ENCODE measurements around the gene PDE10A. TPM values are rescaled to one million over a fixed set of nuclear protein-coding genes. Genes with fewer than 3 reads are reported as not detected.

Gene PDE10A
- total and polyA plus RNA-seq, 2 of the 8 experiments (the other 6 are each of a cell fraction or from before 2014, with no cell fraction given) = 1.1 to 2.4 TPM

DNA sequence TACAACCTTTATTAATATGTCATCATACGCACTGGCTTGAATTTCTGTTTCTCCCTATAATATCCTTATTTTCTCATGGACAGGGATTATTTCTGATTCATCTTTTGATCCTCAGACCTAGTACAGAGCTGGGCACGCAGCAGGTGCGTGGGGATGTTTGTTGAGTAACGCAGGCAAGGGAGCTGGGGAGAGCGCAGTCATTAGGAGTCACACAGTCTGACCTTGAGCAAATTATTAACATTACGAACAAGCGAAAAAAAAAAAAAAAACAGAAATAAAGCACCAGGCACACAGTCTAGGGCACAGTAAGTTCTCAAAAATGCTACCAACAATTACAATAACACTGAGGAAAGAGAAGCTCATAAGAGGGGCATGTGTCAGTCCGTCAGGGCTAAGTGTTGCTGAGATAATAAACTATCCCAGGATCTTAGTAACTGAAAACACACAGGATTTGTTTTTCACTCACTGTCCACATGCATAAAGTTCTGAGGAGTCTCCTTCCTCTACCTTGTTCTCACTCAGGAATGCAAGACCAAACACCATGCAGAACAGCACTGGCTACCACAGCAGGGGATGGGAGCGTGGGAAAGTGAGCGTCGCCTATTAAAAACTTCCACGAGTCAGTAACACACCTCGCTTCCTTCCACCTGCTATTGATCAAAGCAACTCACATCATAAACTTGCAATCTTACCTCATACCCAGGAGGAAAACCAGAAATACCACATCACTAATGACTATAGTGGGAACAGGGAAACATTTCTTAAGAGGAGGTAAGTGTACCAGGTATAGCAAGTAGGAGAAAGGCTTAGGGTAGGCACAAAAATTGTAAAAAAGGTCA, 56.9 kb downstream of the PDE10A start:
- no peak overlapping the region for H3K4me3 ChIP-seq (ENCODE audit: extremely low read depth in 1 of 4, insufficient read depth in 2 of 4, low read depth in 3 of 4, low read length in 4 of 4)
- no peaks in the 10 kb centered on the region for H3K36me3 ChIP-seq (ENCODE audit: control insufficient read depth in 2 of 4, insufficient read depth in 4 of 4, low read length in 3 of 4)
- H4K20me1 ChIP-seq (replicated peaks in 1 of 2; ENCODE audit: control insufficient read depth in 1 of 2, insufficient read depth in 2 of 2, low read length in 2 of 2) = no peaks in the 10 kb centered on the region
- H3K18ac ChIP-seq (ENCODE audit: extremely low read depth, low read length) = no peak overlapping the region
- WGBS, 2 experiments (ENCODE audit: extremely low coverage in 1 of 2, insufficient coverage in 1 of 2, insufficient read length in 1 of 2, insufficient replicate concordance in 2 of 2, low coverage in 1 of 2, low lambda C conversion rate in 2 of 2, missing lambda C conversion rate in 1 of 2) = 92% methylated on average over 11 of the region's 13 CpGs; no CpG with 5 or more reads in 1 of the 2 experiments
- no peak overlapping the region for H3K14ac ChIP-seq (ENCODE audit: insufficient read length)
- no peak overlapping the region for H3K4me2 ChIP-seq (ENCODE audit: insufficient read depth in 1 of 2, low read depth in 2 of 2, low read length in 2 of 2)
- no peaks in the 10 kb centered on the region for H3K27me3 ChIP-seq (replicated peaks in 1 of 4; ENCODE audit: control insufficient read depth in 3 of 4, extremely low read depth in 1 of 4, insufficient read depth in 3 of 4, low read length in 3 of 4)
- ChIA-PET CTCF (ENCODE audit: partially characterized antibody) (no interaction called here), POLR2A (ENCODE audit: partially characterized antibody) (no interaction called here)
- no peak overlapping the region for H2BK5ac ChIP-seq (ENCODE audit: low read depth, low read length)
- H3K56ac ChIP-seq (replicated peaks; ENCODE audit: insufficient read length, low read depth, low read length) = no peak overlapping the region
- no peak overlapping the region for H3K27ac ChIP-seq (ENCODE audit: low read depth, low read length)
- H3K4ac ChIP-seq (replicated peaks; ENCODE audit: insufficient read length, low read depth, low read length) = no peak overlapping the region
- no peaks in the 10 kb centered on the region; a peak in 2 of 4 replicates for H3K9me3 ChIP-seq (ENCODE audit: insufficient read depth in 2 of 2, low read depth in 1 of 2, low read length in 1 of 2)
- no peak overlapping the region for H3K23ac ChIP-seq (ENCODE audit: insufficient read length)
- no peak overlapping the region for H4K8ac ChIP-seq (ENCODE audit: extremely low read depth, insufficient read depth, low read length)
- DNase-seq (ENCODE audit: low read depth in 1 of 2, low spot score in 2 of 2) (no peak), FAIRE-seq (no peak)
- H2AFZ ChIP-seq (ENCODE audit: low read length) = no peak overlapping the region
- no peak overlapping the region for H4K91ac ChIP-seq (replicated peaks; ENCODE audit: insufficient read length, low read length)
- H3K23me2 ChIP-seq (ENCODE audit: low read depth, low read length) = no peaks in the 10 kb centered on the region
- H3K4me1 ChIP-seq (replicated peaks in 1 of 4; ENCODE audit: control insufficient read depth in 3 of 4, insufficient read depth in 4 of 4, low read length in 3 of 4) = peaks cover 0 to 2% (median 0%) of the 10 kb centered on the region in 4 experiments; a peak in 1 of 7 replicates
- H2BK12ac ChIP-seq (ENCODE audit: low read depth, low read length) = no peak overlapping the region
- no peak overlapping the region for H2BK15ac ChIP-seq (ENCODE audit: low read length)
- H3K79me1 ChIP-seq (ENCODE audit: low read depth, low read length) = no peaks in the 10 kb centered on the region
- H2BK120ac ChIP-seq (replicated peaks; ENCODE audit: low read depth, low read length) = no peak overlapping the region
- no peak overlapping the region for H2BK20ac ChIP-seq (ENCODE audit: low read length)
- H3K9ac ChIP-seq (replicated peaks in 1 of 4; ENCODE audit: extremely low read depth in 1 of 4, low read depth in 3 of 4, low read length in 3 of 4) = no peak overlapping the region
- H2AK5ac ChIP-seq (ENCODE audit: low read depth, low read length) = no peak overlapping the region
- H4K5ac ChIP-seq (ENCODE audit: insufficient read length, low read depth, low read length) = no peak overlapping the region
- no peaks in the 10 kb centered on the region for H3K79me2 ChIP-seq (ENCODE audit: control insufficient read depth in 1 of 2, insufficient read depth in 2 of 2, low read length in 2 of 2)
- TF ChIP-seq BCL11A (IDR thresholded peaks at IDR 0.05; ENCODE audit: low read depth in 2 of 2, low read length in 2 of 2) = no peak
- no peak for TF ChIP-seq TCF12 (IDR thresholded peaks at IDR 0.05; ENCODE audit: low read depth, low read length)
- TF ChIP-seq, protein P1, sequence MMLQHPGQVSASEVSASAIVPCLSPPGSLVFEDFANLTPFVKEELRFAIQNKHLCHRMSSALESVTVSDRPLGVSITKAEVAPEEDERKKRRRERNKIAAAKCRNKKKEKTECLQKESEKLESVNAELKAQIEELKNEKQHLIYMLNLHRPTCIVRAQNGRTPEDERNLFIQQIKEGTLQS (IDR thresholded peaks at IDR 0.05; ENCODE audit: insufficient read depth, low read depth, low read length) = no peak
- TF ChIP-seq SP1 (IDR thresholded peaks at IDR 0.05; ENCODE audit: low read depth, low read length) = no peak
- no peak for TF ChIP-seq RXRA (IDR thresholded peaks at IDR 0.05; ENCODE audit: insufficient read depth, low read depth, low read length)
- TF ChIP-seq SUZ12 (IDR thresholded peaks at IDR 0.05; ENCODE audit: low read length) = no peak
- TF ChIP-seq ATF2 (IDR thresholded peaks at IDR 0.05; ENCODE audit: low read length) = no peak
- TF ChIP-seq CHD1 (IDR thresholded peaks at IDR 0.05; ENCODE audit: low read depth, low read length) = no peak
- TF ChIP-seq CBX8 (IDR thresholded peaks at IDR 0.05; ENCODE audit: borderline replicate concordance, low read depth, low read length) = no peak
